KMS-11 (cell line): Measurements from ENCODE around the gene NLGN1.

ENCODE experiments used
- H2AFZ ChIP-seq: fragments of 200-600 bp; sonication (generic); 2 replicates; pipeline ENCODE4 v1.6.1; 2016; ENCODE audit warnings: antibody characterized with exemption, mixed run types, low read depth
- H3K27ac ChIP-seq: fragments of 200-600 bp; sonication (generic); 2 replicates; pipeline ENCODE4 v1.6.1; 2016; ENCODE audit warnings: mild to moderate bottlenecking, mixed run types
- H3K27me3 ChIP-seq: fragments of 200-600 bp; sonication (generic); 2 replicates; pipeline ENCODE4 v1.6.1; 2017; ENCODE audit warnings: mild to moderate bottlenecking, low read depth, mixed run types, moderate library complexity; ENCODE audit not compliant: insufficient read depth
- H3K36me3 ChIP-seq: fragments of 200-600 bp; sonication (generic); 2 replicates; pipeline ENCODE4 v1.6.1; 2017; ENCODE audit warnings: mild to moderate bottlenecking, mixed run types; ENCODE audit not compliant: insufficient read depth
- H3K4me1 ChIP-seq: fragments of 200-600 bp; sonication (generic); 2 replicates; pipeline ENCODE4 v1.6.1; 2016; ENCODE audit warnings: mild to moderate bottlenecking, low read depth, mixed run types; ENCODE audit not compliant: poor library complexity, severe bottlenecking
- H3K4me2 ChIP-seq: fragments of 200-600 bp; sonication (generic); 2 replicates; pipeline ENCODE4 v1.7.0; 2016; ENCODE audit warnings: mild to moderate bottlenecking, mixed run types
- H3K4me3 ChIP-seq: fragments of 200-600 bp; sonication (generic); IDR thresholded peaks from 2 replicates; pipeline ENCODE4 v1.6.1; 2017; ENCODE audit warnings: low read depth, low read length, mixed read lengths; ENCODE audit not compliant: insufficient read depth
- H3K79me2 ChIP-seq: fragments of 200-600 bp; sonication (generic); 2 replicates; pipeline ENCODE4 v1.6.1; 2016; ENCODE audit warnings: low read depth, mixed run types; ENCODE audit not compliant: insufficient read depth
- H3K9ac ChIP-seq: fragments of 200-600 bp; sonication (generic); 2 replicates; pipeline ENCODE4 v1.6.1; 2016; ENCODE audit warnings: mild to moderate bottlenecking, mixed run types
- H4K20me1 ChIP-seq: fragments of 200-600 bp; sonication (generic); 2 replicates; pipeline ENCODE4 v1.6.1; 2016; ENCODE audit warnings: mild to moderate bottlenecking, mixed run types; ENCODE audit not compliant: insufficient read depth
- TF ChIP-seq, protein P1 (sequence below): fragments of 200-600 bp; sonication (generic); conservative IDR thresholded peaks from 2 replicates; pipeline ENCODE4 v1.6.1; 2017; ENCODE audit warnings: low read depth, mild to moderate bottlenecking, antibody characterized with exemption, low read length, moderate library complexity, mixed read lengths

NLGN1 gene

GRCh38 chr3:174255454-174255853 is 857.9 kb downstream of the NLGN1 start:
- Histone ChIP-seq H3K4me2 (no peak overlapping the region), H2AFZ (no peak overlapping the region), H3K9ac (no peak overlapping the region), H3K4me1 (no peaks in the 10 kb centered on the region), H3K79me2 (no peaks in the 10 kb centered on the region), H3K27ac (no peak overlapping the region), H3K36me3 (no peaks in the 10 kb centered on the region), H3K27me3 (no peaks in the 10 kb centered on the region), H4K20me1 (no peaks in the 10 kb centered on the region), H3K4me3 (no peak overlapping the region)
- TF ChIP-seq, protein P1, sequence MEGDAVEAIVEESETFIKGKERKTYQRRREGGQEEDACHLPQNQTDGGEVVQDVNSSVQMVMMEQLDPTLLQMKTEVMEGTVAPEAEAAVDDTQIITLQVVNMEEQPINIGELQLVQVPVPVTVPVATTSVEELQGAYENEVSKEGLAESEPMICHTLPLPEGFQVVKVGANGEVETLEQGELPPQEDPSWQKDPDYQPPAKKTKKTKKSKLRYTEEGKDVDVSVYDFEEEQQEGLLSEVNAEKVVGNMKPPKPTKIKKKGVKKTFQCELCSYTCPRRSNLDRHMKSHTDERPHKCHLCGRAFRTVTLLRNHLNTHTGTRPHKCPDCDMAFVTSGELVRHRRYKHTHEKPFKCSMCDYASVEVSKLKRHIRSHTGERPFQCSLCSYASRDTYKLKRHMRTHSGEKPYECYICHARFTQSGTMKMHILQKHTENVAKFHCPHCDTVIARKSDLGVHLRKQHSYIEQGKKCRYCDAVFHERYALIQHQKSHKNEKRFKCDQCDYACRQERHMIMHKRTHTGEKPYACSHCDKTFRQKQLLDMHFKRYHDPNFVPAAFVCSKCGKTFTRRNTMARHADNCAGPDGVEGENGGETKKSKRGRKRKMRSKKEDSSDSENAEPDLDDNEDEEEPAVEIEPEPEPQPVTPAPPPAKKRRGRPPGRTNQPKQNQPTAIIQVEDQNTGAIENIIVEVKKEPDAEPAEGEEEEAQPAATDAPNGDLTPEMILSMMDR = no peak

DNA sequence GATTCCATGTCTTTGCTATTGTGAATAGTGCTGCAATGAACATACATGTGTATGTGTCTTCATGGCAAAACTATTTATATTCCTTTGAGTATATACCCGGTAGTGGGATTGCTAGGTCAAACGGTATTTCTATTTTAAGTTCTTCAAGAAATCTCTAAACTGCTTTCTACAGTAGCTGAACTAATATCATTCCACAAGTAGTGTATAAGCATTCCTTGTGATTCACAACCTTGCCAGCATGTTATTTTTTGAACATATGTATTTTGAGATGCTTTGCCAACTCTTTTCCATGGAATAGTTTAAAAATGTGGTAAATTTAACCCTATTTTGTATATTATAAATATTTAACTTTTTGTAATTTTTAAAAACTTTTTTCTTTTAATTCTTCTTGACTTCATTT is 868.9 kb downstream of the NLGN1 start:
- no peaks in the 10 kb centered on the region for H3K79me2 ChIP-seq
- H3K4me2 ChIP-seq = no peak overlapping the region
- H2AFZ ChIP-seq = no peak overlapping the region
- TF ChIP-seq, protein P1 = no peak
- no peak overlapping the region for H3K9ac ChIP-seq
- H3K4me1 ChIP-seq = no peaks in the 10 kb centered on the region
- H3K4me3 ChIP-seq = no peak overlapping the region
- no peaks in the 10 kb centered on the region for H3K36me3 ChIP-seq
- no peaks in the 10 kb centered on the region for H4K20me1 ChIP-seq
- no peaks in the 10 kb centered on the region for H3K27me3 ChIP-seq
- H3K27ac ChIP-seq = no peak overlapping the region

- Histone ChIP-seq H3K9ac (no peak overlapping the region), H3K36me3 (no peaks in the 10 kb centered on the region), H4K20me1 (no peaks in the 10 kb centered on the region), H3K4me1 (no peaks in the 10 kb centered on the region), H3K27ac (no peak overlapping the region), H2AFZ (no peak overlapping the region), H3K4me3 (no peak overlapping the region), H3K27me3 (no peaks in the 10 kb centered on the region), H3K79me2 (no peaks in the 10 kb centered on the region), H3K4me2 (no peak overlapping the region)
- TF ChIP-seq, protein P1 = no peak
Measured at GRCh38 chr3:174268061-174268460, 870.5 kb downstream of the NLGN1 start.

DNA sequence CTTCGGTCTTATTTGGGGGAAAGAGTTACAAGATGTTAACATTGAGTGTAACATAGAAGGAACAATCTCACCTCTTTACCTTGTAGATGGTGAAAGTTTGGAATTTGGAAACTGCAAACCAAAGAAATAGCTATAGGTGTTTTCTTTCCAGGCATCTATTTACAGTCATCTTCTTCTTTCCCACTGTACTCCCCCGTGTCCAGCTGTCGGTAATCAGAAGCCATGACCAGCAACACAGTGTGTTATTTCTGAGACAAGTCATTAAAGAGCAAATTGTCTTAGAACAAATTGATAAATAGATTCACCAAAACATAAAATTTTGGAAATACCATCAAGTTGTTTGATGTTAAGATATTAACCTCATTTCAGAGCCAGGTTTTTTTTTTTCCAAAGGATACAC is 871.0 kb downstream of the NLGN1 start:
- Histone ChIP-seq H3K4me1 (no peaks in the 10 kb centered on the region), H3K27me3 (no peaks in the 10 kb centered on the region), H2AFZ (no peak overlapping the region), H3K79me2 (no peaks in the 10 kb centered on the region), H3K36me3 (no peaks in the 10 kb centered on the region), H3K9ac (no peak overlapping the region), H4K20me1 (no peaks in the 10 kb centered on the region), H3K4me3 (no peak overlapping the region), H3K4me2 (no peak overlapping the region), H3K27ac (no peak overlapping the region)
- TF ChIP-seq, protein P1 = no peak
